COR-L47 (cell line): ENCODE measurements around the gene FLRT1.

ENCODE experiments used
- DNase-seq: peaks from one replicate; lab custom pipeline; 2025; lab: John Stamatoyannopoulos, UW

The FLRT1 gene

DNA sequence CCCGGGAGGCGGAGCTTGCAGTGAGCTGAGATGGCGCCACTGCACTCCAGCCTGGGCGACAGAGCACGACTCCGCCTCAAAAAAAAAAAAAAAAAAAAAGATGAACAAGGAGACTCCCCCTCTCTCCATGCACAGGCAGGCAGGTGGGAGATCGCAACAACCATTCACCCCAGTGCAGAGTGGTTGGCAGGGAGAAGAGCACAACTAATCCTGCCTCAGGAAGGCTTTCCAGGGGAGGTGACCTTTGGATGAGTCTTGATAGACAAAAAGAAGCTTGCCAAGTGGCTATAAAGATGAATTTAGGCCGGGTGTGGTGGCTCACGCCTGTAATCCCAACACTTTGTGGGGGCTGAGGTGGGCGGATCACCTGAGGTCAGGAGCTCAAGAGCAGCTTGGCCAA lies 30.0 kb downstream of the FLRT1 start:
- no peak for DNase-seq

GRCh38 chr11:64067230-64067993 lies 31.7 kb downstream of the FLRT1 start:
- no peak for DNase-seq

DNA sequence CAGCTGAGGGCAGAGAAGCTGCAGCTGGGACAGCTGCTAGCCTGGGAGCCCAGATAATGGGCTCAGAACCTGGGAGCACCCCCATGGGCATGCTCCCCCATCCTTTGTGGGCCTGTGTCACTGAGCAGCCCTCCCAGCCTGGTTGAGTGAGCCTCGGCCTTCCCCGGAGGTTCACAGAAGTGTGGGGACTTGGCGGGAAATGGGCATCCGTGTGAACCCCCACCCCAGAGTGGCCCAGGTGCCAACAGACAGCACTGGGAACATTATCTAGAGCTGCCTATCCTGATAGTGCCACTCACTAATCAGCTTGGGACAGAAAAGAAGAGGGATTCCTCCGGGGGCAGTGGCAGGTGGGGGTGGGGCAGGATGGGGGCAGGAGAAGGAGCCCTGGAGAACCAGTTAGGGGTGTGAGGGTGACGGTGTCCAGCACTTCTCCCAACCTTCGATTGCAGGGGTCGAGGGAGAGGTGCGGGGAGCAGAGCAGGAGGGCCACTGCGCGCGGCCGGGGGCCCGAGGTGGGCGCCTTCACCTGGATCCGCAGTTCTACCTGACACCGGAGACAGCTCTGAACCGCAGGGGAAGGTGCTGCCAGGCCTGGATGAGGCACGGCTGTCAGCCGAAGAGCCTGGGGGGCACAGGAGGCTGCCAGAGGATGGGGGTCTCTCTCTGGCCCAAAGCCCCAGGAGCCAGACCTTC lies 33.1 kb downstream of the FLRT1 start:
- DNase-seq = no peak

DNA sequence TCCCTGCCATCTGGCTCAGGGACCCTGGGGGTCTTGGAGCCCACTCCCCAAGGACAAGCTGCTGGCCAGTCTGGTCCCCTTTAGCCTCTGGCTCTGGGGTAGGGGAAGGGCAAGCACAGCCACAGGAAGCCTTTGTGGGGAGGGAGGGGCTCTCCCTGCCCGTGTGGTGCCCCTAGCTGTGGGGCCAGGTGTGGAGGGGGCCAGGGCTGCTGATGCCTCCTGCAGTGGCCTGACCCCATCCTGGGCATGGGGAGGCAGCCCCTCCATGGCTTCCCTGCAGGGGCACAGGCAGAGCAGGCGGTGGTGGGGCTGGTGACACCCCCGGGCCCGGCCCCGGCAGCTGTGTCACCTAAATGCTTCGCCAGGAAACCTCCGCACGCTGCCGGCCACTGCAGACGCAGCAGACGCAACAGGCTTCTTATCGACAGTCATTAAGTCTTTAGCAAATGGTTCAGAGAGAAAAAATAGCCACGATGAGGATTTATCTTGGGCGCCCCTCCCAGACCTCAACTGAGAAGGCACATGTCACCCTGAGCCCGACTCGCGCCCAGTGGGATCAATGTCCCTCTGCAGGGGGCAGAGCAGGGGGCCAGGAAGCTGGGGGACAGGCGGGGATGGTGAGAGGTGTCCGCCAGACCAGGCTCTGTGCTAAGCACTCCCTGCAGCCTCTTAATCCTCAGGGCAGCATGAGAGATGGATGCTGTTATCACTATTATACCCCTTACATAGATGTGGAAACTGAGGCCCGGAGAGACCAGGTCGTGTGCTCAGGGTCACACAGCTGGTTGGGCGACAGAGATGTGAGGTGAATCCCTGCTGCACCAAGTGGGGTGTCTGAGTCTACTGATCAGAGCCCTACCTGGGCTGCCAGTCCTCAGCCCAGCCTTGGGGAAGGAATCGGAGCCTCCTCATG lies 33.9 kb downstream of the FLRT1 start:
- no peak for DNase-seq

DNA sequence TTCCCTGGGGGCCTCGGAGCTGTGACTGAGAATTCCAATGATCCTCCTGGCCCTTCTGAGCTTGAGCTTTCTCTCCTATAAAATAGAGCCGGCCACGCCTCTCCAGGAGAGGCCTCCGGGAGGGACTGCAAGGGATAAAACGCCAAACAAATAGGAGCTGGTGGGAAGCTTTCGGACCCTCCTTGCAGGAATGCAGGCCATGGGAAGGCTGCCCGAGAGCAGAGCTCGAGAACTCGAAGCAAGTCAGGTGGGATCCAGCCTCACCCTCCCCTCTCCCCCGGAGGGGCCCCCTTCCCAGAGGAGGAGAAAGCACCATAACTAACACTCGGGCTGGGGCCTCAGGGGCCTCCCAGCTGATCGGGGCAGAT lies 34.6 kb downstream of the FLRT1 start:
- no peak for DNase-seq

GRCh38 chr11:64071849-64072248 lies 36.1 kb downstream of the FLRT1 start:
- DNase-seq = no peak

DNA sequence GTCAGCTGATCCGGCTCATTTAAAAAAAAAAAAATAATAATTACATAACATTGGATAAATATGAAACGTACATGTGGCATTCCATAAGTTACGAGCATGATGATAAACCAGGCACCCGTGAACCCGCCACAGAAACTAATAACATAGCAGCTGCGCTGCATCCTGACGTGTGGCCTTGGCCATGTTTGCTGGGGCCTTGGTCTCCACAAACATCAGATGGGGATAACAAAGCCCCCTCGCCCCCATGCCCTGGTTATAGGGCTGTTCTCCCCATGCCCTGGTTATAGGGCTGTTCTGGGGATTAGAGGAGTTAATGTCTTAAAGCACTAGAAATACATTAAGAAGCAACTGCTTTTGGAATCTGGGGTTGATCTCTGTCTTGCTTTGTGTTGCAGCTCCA lies 36.7 kb downstream of the FLRT1 start:
- no peak for DNase-seq

GRCh38 chr11:64072871-64073270 lies 37.1 kb downstream of the FLRT1 start:
- no peak for DNase-seq

GRCh38 chr11:64073542-64073941 lies 37.8 kb downstream of the FLRT1 start:
- no peak for DNase-seq

DNA sequence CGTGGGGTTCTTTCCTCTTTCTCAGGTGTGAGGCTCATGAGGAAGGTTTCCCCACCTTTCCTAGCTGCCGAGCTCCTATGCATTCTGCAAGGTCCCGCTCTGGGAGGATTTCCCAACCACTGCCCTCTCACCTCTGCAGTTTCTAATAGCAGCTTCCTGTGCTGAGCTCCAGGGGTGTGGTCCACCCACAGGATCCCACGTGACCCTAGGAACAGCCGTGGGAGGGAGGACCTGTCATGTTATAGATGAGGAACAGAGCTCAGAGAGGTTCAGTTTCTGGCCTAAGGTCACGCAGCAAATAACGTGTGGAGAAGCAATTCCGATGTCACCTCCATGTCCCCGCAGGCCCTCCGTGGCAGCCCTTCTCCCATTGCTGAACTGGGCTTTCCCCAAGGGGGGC lies 38.5 kb downstream of the FLRT1 start:
- no peak for DNase-seq

GRCh38 chr11:64076758-64077157 lies 41.0 kb downstream of the FLRT1 start:
- no peak for DNase-seq

- DNase-seq = no peak
Observed at GRCh38 chr11:64077607-64078006, 41.9 kb downstream of the FLRT1 start.

DNA sequence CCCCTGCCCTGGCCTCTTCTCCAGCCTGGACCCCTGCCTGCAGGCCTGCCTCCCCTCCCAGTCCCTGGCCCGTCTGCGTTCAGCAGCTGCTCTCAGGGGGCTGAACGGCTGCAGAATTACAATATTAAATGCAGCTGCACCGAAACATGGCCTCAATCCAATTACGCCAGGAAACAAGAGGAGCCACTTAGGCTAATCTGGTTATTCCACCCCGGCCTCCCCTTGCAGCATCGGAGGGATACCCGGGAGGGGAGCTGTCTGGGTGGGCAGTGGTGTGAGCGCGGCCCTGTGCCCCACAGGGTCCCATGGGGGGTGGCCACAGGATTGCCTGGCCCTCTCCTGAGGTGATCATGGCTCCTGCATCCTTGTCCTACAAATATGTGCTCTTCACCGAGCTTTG lies 42.6 kb downstream of the FLRT1 start:
- peak; percentile 80 for DNase-seq

- no peak for DNase-seq
Observed at GRCh38 chr11:64078905-64079304, 43.2 kb downstream of the FLRT1 start.

DNA sequence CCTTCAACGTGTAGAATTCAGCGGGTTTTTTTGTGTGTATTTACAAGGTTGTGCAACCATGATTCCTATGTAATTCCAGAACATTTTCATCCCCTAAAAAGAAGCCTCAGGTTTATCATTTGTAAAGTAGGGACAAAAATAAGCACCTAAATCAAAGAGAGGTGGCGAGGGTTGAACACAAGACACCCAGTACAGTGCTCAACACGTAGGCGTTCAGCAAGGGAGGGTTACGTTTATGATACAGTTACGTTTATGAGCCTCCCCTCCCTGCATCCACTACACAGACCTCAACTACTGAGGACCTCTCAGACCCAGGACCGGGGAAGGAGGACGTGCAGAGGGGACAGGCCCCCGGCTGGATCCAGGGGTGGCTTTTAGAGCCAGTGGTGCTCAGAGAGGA lies 44.7 kb downstream of the FLRT1 start:
- DNase-seq = no peak

- DNase-seq = peak; percentile 95
Observed at GRCh38 chr11:64081745-64082442, 46.2 kb downstream of the FLRT1 start.

GRCh38 chr11:64083398-64084080 lies 47.8 kb downstream of the FLRT1 start:
- DNase-seq = no peak

DNA sequence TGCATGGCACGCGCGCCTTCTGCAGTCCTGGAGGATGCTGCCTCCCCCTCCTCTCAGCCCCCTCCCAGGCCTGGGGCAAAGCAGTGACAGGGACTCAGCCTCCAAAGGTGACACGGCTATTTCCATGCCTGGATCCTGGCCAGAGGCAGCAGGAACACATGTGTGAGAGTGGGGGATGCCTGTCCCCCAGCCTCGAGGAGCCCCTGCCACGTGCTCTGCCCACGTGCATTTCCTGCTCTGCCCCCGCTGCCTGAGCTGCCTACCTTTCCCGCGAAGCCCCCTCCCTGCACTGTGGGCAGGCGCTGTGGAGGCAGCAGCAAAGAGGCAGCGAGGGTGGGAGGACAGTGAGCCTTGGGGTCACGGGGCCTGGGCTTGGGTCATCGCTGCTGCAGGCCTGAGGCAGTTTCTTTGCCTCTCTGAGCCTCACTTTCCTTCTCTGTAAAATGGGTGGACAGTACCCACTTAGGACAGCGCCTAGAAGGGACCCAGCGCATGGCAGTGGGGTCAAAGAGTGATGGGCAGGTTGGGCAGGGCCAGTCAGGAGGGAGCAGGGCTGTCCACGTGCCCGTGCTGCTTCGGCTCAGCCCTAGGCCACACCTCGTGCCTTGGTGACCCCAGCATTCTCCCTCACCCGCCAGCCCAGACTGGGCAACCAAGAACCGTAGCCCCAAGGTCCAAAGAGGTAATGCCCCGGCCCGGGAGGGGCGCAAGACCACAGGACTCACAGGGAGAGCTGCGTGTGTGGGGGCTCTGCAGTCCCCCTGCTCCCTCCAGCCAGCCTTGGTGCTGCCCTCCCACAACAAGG lies 48.6 kb downstream of the FLRT1 start:
- DNase-seq = no peak

GRCh38 chr11:64084951-64085710 lies 49.4 kb downstream of the FLRT1 start:
- DNase-seq = no peak
